Loucy (cell line): ENCODE data around the gene CLDND2.

Experiments used
- EZH2phosphoT487 ChIP-seq: fragments of 200-600 bp; IDR thresholded peaks from 2 replicates; pipeline ENCODE4 v1.6.1; 2018; ENCODE audit warnings: antibody characterized with exemption, mild to moderate bottlenecking, moderate library complexity, borderline replicate concordance
- TF ChIP-seq, protein P1 (sequence below): fragments of 200-600 bp; sonication (generic); conservative IDR thresholded peaks from 2 replicates; pipeline ENCODE4 v1.5.1; 2014; ENCODE audit warnings: mild to moderate bottlenecking, antibody characterized with exemption, low read length

DNA sequence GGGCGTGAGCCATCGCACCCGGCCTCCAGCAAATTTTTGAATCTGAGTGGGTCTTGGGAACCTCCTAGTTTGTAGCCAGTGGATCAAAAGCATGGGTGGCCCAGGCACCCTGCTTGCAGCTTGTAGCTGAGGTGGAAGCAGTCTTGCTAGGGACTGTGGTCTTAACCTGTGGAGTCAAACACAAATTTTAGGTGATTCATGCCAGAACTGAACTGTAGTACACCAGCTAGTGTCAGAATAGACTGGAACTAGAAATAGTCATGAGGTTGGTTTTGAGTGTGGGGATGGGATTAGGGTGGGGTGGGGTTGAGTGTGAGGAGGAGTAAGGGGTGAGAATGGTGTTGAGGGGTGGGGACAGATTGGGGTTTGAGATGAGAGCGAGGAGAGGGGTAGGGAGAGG lies 13.2 kb upstream of the CLDND2 start:
- TF ChIP-seq, protein P1, sequence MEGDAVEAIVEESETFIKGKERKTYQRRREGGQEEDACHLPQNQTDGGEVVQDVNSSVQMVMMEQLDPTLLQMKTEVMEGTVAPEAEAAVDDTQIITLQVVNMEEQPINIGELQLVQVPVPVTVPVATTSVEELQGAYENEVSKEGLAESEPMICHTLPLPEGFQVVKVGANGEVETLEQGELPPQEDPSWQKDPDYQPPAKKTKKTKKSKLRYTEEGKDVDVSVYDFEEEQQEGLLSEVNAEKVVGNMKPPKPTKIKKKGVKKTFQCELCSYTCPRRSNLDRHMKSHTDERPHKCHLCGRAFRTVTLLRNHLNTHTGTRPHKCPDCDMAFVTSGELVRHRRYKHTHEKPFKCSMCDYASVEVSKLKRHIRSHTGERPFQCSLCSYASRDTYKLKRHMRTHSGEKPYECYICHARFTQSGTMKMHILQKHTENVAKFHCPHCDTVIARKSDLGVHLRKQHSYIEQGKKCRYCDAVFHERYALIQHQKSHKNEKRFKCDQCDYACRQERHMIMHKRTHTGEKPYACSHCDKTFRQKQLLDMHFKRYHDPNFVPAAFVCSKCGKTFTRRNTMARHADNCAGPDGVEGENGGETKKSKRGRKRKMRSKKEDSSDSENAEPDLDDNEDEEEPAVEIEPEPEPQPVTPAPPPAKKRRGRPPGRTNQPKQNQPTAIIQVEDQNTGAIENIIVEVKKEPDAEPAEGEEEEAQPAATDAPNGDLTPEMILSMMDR, result no peak
- no peak for TF ChIP-seq EZH2phosphoT487
